ENCODE data around the gene CPPED1.

Gene CPPED1

DNA sequence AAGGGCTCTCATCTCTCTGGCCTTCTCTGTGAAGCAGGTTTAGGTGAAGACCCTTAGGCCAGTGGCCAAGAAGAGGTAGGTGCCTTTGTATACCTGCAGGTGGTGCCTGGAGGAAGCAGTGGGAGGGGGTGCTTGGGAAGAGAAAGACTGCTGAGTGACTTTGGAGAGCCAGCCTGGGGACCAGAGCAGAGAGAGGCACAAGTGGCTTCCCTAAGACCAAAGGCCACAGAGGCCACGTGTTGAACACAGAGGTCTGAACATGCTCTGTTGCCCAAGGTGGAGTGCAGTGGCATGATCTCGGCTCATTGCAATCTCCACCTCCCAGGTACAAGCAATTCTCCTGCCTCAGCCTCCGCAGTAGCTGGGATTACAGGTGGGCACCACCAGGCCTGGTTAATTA lies 103.5 kb downstream of the CPPED1 start:
- no peak overlapping the region for H3K4me3 ChIP-seq (ENCODE audit: low read depth, low read length)
- no peak for DNase-seq (ENCODE audit: low read depth, low spot score)
- in situ Hi-C loops (cut with HindIII; ENCODE audit: low sequenced_read_pairs) = no loop called here
- TF ChIP-seq, protein P1, sequence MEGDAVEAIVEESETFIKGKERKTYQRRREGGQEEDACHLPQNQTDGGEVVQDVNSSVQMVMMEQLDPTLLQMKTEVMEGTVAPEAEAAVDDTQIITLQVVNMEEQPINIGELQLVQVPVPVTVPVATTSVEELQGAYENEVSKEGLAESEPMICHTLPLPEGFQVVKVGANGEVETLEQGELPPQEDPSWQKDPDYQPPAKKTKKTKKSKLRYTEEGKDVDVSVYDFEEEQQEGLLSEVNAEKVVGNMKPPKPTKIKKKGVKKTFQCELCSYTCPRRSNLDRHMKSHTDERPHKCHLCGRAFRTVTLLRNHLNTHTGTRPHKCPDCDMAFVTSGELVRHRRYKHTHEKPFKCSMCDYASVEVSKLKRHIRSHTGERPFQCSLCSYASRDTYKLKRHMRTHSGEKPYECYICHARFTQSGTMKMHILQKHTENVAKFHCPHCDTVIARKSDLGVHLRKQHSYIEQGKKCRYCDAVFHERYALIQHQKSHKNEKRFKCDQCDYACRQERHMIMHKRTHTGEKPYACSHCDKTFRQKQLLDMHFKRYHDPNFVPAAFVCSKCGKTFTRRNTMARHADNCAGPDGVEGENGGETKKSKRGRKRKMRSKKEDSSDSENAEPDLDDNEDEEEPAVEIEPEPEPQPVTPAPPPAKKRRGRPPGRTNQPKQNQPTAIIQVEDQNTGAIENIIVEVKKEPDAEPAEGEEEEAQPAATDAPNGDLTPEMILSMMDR (IDR thresholded peaks at IDR 0.05; ENCODE audit: low read depth, low read length) = no peak

DNA sequence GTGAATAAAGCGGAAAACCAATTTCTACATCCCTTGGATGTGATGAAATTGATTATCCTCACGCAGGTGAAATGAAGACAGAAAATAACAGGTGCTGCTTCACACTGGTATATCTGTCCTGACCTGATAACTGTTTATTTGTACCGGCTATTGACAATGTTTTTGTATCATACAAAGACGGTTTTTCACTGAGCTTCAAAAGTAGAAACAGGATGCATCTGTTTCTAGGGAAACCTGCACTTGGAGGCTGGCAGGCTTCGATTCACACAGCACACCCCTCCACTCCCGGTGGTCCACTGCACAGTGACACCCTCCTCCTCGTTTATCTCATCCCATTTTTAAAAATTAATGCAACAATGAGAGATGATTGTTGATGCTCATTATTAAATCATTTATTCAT lies 104.5 kb downstream of the CPPED1 start:
- H3K4me3 ChIP-seq (ENCODE audit: low read depth, low read length) = no peak overlapping the region
- in situ Hi-C loops (cut with HindIII; ENCODE audit: low sequenced_read_pairs) = no loop called here
- no peak for DNase-seq (ENCODE audit: low read depth, low spot score)
- TF ChIP-seq, protein P1 (IDR thresholded peaks at IDR 0.05; ENCODE audit: low read depth, low read length) = no peak

DNA sequence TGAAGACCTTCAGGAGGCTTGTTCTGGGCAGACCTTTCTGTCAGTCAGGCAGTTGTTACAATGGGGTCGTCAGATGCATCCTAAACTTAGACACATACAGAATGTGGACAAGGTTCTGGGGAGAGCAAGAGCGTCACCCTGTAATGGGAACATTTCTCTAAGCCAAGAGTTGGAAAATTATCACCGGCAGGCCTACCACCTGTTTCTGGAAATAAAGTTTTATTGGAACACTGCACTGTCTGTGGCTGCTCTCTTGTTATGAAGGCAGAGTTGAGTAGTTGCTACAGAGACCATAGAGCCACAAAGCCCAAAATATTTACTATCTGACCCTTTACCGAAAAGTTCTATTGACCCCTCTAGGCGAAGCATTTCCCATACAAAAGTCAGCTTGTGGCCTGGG lies 106.2 kb downstream of the CPPED1 start:
- H3K4me3 ChIP-seq (ENCODE audit: low read depth, low read length) = no peak overlapping the region
- TF ChIP-seq, protein P1 (IDR thresholded peaks at IDR 0.05; ENCODE audit: low read depth, low read length) = no peak
- in situ Hi-C loops (cut with HindIII; ENCODE audit: low sequenced_read_pairs) = no loop called here
- no peak for DNase-seq (ENCODE audit: low read depth, low spot score)

DNA sequence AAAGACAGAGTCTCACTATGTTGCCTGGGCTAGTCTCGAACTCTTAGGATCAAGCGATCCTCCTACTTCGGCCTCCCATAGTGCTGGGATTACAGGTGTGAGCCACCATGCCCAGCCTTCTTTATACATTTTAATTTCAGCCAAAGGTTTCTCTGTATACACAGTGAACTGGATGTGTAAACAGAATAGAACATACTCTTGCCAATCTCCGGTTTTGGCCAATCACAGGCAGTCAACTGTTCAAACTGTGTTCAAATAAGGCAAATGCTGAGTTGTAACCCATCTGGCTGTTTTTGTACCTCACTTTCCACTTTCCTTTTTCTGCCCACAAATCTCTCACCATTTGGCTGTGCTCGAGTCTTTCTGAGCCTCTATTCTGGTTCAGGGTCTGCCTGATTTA lies 108.2 kb downstream of the CPPED1 start:
- DNase-seq (ENCODE audit: low read depth, low spot score) = no peak
- H3K4me3 ChIP-seq (ENCODE audit: low read depth, low read length) = no peak overlapping the region
- TF ChIP-seq, protein P1 (IDR thresholded peaks at IDR 0.05; ENCODE audit: low read depth, low read length) = no peak
- in situ Hi-C loops (cut with HindIII; ENCODE audit: low sequenced_read_pairs) = no loop called here

DNA sequence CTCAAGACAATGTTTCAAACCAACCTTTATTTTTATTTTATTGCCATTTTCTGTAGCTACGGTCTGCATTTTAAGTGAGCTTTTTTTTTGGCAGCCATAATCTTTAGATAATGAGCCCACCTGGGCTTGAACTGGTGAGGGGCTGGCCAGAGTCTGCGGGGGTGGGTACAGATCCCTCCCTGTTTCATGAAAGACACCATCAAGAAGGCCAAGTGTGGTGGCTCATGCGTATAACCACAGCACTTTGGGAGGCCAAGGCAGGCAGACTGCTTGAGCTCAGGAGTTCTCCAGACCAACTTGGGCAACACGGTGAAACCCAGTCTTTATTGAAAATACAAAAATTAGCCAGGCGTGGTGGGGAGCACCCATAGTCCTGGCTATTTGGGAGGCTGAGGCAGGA lies 113.7 kb downstream of the CPPED1 start:
- no peak for DNase-seq (ENCODE audit: low read depth, low spot score)
- no peak overlapping the region for H3K4me3 ChIP-seq (ENCODE audit: low read depth, low read length)
- TF ChIP-seq, protein P1 (IDR thresholded peaks at IDR 0.05; ENCODE audit: low read depth, low read length) = no peak
- in situ Hi-C loops (cut with HindIII; ENCODE audit: low sequenced_read_pairs) = no loop called here

DNA sequence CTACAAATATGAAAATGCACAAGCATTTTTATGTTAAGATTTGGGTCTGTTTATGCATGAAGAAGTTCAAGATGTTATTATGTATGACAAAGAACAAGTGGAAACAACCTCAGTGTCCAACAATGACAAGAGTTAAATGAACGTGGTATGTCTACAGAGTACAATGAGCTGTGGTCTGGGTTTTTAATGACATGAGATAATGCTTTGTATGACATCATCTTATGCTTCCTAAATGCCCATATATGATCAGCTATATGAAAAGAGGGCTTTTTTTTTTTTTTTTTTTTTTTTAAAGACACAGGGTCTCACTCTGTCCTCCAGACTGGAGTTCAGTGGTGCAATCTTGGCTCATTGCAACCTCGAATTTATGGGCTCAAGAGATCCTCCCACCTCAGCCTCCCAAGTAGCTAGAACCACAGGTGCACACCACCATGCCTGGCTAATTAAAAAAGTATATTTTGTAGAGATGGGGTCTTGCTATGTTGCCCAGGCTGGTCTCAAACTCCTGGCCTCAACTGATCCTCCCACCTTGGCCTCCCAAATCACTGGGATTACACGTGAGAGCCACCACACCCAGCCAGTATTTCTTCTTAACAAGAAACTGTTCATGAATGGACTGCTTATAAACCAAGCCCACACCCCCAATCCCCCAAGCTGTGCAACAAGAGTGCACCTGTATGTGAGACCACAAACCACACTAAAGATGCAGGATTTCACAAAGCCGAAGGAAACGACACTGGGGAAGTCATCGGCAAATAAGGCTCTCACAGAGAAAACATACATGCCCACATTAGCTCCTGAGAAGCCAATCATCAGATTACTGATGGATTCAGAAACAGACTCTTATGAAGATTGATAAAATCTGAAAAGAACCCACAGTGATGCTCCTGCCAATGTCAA lies 114.5 kb downstream of the CPPED1 start:
- in situ Hi-C loops (cut with HindIII; ENCODE audit: low sequenced_read_pairs) = no loop called here
- H3K4me3 ChIP-seq (ENCODE audit: low read depth, low read length) = no peak overlapping the region
- TF ChIP-seq, protein P1 (IDR thresholded peaks at IDR 0.05; ENCODE audit: low read depth, low read length) = no peak
- DNase-seq (ENCODE audit: low read depth, low spot score) = no peak

Measured in astrocyte of the spinal cord (primary cell).